Activated T-cell treated with anti-CD3 and anti-CD28 coated beads for 48 hours (primary cell): ENCODE measurements around the gene ATP2B3.

ENCODE experiments used
- DNase-seq: peaks from one replicate; pipeline ENCODE4 v3.0.0-alpha.2; 2020; ENCODE audit warnings: low read depth

Gene ATP2B3

GRCh38 chrX:153488231-153488914, 29.1 kb upstream of the ATP2B3 start:
- no peak for DNase-seq

DNA sequence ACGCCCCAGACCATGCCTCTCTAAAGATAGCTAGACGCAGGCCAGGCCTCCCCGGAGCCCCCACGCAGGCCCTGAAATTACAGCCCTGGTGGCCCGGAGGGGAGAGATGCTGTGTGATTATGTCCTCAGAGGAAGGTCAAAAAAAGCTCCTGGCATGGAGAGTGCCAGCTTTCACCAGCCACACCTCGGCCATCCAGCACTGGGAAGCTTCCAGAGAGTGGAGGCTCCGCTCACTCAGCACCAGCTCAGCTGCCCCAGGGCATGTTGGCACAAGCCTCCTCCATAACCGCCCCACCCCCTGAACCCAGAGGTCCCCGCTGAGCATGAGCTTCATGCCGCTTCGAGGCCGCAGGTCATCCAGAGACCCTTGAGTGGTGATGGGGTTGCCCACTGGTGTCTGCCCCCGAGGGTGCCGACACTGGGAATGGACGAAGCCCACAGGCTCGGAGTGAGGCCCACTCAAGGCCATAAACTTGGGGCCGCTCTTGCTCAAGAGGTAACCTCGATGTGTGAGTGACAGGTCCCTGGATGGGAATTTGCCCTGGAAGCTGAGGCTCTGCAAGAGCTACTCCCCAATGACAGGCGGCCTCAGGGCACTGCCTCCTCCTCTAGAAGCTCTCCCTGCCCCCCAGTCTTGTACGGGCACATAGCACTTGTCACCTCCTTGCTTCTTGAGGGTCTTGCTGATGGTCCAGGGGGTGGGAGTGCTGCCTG, 27.1 kb upstream of the ATP2B3 start:
- DNase-seq, result no peak

- no peak for DNase-seq
These were observed 26.0 kb upstream of the ATP2B3 start for GRCh38 chrX:153491351-153491914.

GRCh38 chrX:153491918-153492317, 25.5 kb upstream of the ATP2B3 start:
- no peak for DNase-seq

GRCh38 chrX:153492543-153492942, 24.9 kb upstream of the ATP2B3 start:
- DNase-seq, result no peak

- no peak for DNase-seq
These were observed 24.4 kb upstream of the ATP2B3 start for GRCh38 chrX:153493085-153493484.

DNA sequence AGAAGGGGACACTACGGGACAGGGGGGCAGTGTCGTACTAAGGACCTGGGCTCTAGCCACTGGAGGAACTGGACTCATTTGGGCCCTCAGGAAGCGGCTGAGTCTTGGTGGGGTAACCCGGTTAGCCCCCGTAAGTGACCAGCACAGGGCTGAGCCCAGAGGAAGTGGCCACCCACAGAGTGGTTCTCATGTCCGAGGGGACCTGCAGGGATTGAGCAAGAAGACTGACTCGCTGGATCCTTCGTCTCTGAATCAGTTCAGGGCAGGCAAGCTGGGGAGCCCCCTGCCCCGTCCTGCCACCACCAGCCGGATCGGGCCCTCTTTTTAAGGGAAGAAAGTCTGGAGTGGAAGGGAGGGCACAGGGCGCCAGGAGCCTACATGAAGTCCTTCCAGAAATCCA, 23.4 kb upstream of the ATP2B3 start:
- DNase-seq, result no peak

GRCh38 chrX:153494541-153495361, 22.7 kb upstream of the ATP2B3 start, which contains the start of gene BGN:
TSS of gene BGN (plus strand) at chrX:153494980. CDS start at chrX:153504632, 9,652 bp downstream.
- DNase-seq, result no peak

DNA sequence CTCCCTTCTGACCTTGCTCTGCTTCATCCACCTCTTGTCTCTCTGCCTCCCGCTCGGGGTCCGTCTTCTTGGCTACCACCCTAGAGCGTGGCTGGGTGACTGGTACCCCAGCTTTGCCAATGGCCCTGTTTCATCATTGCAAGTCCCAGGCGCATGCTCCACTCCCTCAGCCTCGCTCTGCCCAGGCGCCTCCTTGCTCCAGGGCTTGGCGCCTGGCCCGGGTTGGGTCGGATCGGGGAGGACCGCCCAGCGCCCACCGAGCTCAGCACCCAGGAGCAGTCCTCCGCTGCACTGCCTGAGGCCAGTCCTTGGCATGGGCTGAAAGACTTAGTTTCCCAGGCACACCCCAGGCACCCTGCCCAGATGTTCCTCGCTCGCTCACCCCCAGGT, 22.1 kb upstream of the ATP2B3 start:
- no peak for DNase-seq

GRCh38 chrX:153495903-153496589, 21.4 kb upstream of the ATP2B3 start:
- no peak for DNase-seq

DNA sequence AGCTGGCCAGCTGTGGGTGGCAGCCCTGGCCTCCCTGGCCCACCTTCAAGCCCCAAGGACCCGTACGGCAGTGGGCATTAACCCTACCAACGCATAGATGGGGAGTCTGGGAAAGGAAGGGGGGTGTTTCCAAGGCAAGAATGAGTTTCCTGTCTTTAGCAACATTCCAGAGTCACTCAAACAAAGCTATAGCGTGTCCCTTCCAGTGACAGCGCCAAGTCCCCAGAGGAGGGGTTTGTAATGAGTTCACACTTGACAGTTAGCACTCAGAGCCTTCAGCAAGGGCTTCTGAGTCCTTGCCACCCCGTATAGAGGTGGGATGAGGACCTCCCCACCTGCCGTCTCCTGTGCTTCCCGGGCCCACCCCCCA, 20.9 kb upstream of the ATP2B3 start:
- no peak for DNase-seq

GRCh38 chrX:153498453-153498852, 19.0 kb upstream of the ATP2B3 start:
- DNase-seq, result no peak

- no peak for DNase-seq
These were observed 18.1 kb upstream of the ATP2B3 start for GRCh38 chrX:153499341-153499740.

DNA sequence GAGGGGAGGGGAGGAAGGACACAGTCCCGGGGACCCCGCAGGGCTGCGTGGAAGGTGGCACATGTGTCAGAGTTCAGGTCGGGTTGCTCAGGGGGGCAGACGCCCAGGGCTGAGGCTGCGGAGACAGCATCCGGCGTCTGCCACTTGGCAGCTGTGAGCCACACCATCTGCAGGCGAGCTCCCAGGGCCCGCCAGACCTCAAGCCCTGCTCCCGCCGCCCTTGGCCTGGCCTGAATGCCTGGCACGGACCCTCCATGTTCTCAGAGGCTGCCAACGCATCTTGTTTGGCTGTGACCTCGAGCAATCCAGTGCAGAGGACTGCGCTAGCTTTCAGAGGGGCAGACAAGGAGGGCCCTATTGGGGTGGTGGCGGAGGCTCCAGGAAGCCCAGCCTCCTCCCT, 17.6 kb upstream of the ATP2B3 start:
- no peak for DNase-seq

GRCh38 chrX:153500676-153501280, 16.7 kb upstream of the ATP2B3 start:
- DNase-seq, result no peak

GRCh38 chrX:153501530-153501929, 15.9 kb upstream of the ATP2B3 start:
- no peak for DNase-seq

DNA sequence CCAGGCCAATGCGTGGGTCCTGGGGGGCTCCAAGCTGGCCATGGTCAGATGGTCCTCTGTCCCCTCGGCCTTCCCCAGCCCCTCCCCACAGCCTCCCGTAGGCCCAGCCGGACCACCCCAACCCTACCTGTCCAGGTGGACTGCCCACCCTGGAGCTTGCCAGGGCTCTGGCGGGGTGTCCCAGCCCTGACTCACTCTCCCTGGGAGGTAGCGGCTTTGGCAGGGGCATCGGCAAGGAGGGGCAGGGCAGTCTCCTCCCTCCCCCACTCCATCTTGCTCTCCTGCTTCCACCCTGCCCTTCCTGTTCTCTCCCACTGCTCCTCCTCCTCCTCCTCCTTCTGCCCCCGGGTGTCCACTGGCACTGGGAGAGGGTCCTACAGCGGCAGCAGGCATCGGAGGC, 15.3 kb upstream of the ATP2B3 start:
- DNase-seq, result no peak

- no peak for DNase-seq
These were observed 14.6 kb upstream of the ATP2B3 start for GRCh38 chrX:153502796-153503195.

DNA sequence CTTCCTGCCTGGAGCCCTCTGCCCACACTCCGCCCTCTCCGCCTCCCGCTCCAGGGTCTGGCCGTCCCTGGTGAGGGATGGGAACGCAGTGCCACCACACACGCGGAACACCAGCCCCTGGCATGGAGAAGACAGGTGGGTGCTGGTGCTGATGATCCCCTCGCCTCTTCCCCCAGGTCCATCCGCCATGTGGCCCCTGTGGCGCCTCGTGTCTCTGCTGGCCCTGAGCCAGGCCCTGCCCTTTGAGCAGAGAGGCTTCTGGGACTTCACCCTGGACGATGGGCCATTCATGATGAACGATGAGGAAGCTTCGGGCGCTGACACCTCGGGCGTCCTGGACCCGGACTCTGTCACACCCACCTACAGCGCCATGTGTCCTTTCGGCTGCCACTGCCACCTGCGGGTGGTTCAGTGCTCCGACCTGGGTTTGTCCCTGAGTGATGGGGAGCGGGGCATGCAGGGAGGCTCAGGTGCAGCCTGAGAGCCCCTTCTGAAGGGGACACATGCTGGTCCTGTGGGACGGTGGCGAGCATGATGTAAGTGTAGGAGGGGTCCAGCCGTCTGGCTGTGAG, 12.9 kb upstream of the ATP2B3 start:
- DNase-seq, result no peak

DNA sequence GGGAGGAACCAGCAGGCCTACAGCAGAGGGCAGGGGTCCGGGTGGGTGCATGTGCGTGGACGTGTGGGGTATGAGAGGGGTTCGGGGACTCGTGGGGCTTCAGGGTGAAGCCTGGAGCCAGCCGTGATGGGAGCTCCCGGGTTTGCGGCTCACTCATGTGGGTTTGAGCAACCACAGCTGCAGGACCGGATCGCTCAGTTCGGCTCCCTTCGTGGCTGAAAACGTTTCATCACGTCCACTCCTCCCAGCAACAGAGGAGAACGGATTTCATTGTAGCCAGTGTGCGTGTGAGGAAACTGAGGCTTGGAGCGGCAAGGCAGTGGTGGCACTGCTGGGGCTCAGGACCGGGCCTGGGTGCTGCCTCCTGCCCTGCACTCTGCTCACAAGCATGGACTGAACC, 12.1 kb upstream of the ATP2B3 start:
- DNase-seq, result no peak

- peak; percentile 76 for DNase-seq
These were observed 9.8 kb upstream of the ATP2B3 start for GRCh38 chrX:153507484-153508178.
